Measurements from ENCODE around the gene LCE3D.
"Not testable (repeated sequence)": the region's sequence is repeated elsewhere in the genome, so short reads cannot be mapped to it uniquely, and the experiment has no call there.

LCE3D gene

GRCh38 chr1:152580433-152580832 is at the start of gene LCE3D:
Gene LCE3D, minus strand, starts transcription at chr1:152580516. Its CDS starts 580 bp downstream, at chr1:152579936.
- DNase-seq: no peak

- no peak for DNase-seq
Measured at GRCh38 chr1:152626744-152627143, 46.4 kb upstream of the LCE3D start.

GRCh38 chr1:152623203-152623844 is 43.0 kb upstream of the LCE3D start:
- DNase-seq: no peak

GRCh38 chr1:152622803-152623202 is 42.5 kb upstream of the LCE3D start, which contains the start of gene LCE3A:
Gene LCE3A, minus strand, starts transcription at chr1:152623103. Its CDS starts 0 bp downstream, at chr1:152623103.
- no peak for DNase-seq

- no peak for DNase-seq
Measured at GRCh38 chr1:152621993-152622392, 41.7 kb upstream of the LCE3D start.

- DNase-seq: no peak
Measured at GRCh38 chr1:152613511-152613910, 33.2 kb upstream of the LCE3D start, which contains the start of gene LCE3B. Gene LCE3B, plus strand, starts transcription at chr1:152613811. Its CDS starts 0 bp downstream, at chr1:152613811.

GRCh38 chr1:152599934-152600333 is 19.6 kb upstream of the LCE3D start, which contains the start of gene LCE3C:
Gene LCE3C, plus strand, starts transcription at chr1:152600234. Its CDS starts 498 bp downstream, at chr1:152600732.
- no peak for DNase-seq

- no peak for DNase-seq
Measured at GRCh38 chr1:152596986-152597385, 16.7 kb upstream of the LCE3D start.

GRCh38 chr1:152585586-152585985 is 5.3 kb upstream of the LCE3D start:
- DNase-seq: no peak

- DNase-seq: no peak
Measured at GRCh38 chr1:152582647-152583046, 2.3 kb upstream of the LCE3D start.

GRCh38 chr1:152579526-152579925 is 790 bp downstream of the LCE3D start:
- not testable (repeated sequence) for DNase-seq

GRCh38 chr1:152577168-152577567 is 3.1 kb downstream of the LCE3D start:
- DNase-seq: no peak

- no peak for DNase-seq
Measured at GRCh38 chr1:152566681-152567080, 13.6 kb downstream of the LCE3D start, which contains the start of gene LCE3E. Gene LCE3E, minus strand, starts transcription at chr1:152566780. Its CDS starts 572 bp downstream, at chr1:152566208.

GRCh38 chr1:152565535-152566215 is 14.6 kb downstream of the LCE3D start:
- no peak for DNase-seq

- DNase-seq: no peak
Measured at GRCh38 chr1:152565115-152565514, 15.2 kb downstream of the LCE3D start.

- not testable (repeated sequence) for DNase-seq
Measured at GRCh38 chr1:152548358-152548757, 32.0 kb downstream of the LCE3D start.

- DNase-seq: no peak
Measured at GRCh38 chr1:152546704-152547103, 33.6 kb downstream of the LCE3D start.

GRCh38 chr1:152543820-152544219 is 36.5 kb downstream of the LCE3D start:
- no peak for DNase-seq

- no peak for DNase-seq
Measured at GRCh38 chr1:152539901-152540300, 40.4 kb downstream of the LCE3D start.

GRCh38 chr1:152537496-152537895 is 42.8 kb downstream of the LCE3D start:
- DNase-seq: no peak

- DNase-seq: no peak
Measured at GRCh38 chr1:152535774-152536173, 44.5 kb downstream of the LCE3D start.

GRCh38 chr1:152533327-152533938 is 46.9 kb downstream of the LCE3D start:
- DNase-seq: peak; percentile 23
